HCEC 1CT (cell line): Measurements from ENCODE around the gene TMEM131L.

Experiments used
- DNase-seq: peaks from one replicate; pipeline ENCODE4 v3.0.0-alpha.2; 2017

Gene TMEM131L

DNA sequence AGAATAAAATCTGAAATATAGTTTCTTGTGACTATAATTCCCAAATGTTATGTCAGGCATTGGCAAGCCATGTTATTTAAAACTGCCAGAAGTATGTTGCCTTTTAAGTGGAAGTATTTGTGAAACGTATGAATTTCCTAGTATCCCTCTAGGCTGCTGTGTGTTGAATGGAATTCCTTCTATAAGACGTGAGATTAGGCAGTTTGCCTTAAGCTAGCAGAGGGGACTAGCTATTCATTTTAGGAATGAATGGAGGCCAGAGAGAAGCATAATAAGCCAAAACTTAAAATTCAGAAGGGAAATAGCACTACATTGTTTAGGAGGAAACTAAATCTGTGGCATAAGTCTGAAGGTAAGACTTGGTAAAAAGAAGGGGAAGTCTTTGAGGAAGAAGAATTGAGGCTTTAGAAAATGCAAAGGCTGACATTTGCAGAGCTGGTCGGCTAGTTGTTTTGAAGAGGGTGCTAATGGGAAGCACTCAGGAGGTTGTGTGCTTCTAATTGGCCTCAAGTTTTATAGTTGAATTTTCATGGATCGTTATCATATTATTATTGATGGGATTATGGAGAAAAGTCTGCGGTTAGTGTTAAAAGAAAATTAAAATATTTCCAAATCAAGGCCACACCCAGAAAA lies 57.1 kb downstream of the TMEM131L start:
- no peak for DNase-seq

DNA sequence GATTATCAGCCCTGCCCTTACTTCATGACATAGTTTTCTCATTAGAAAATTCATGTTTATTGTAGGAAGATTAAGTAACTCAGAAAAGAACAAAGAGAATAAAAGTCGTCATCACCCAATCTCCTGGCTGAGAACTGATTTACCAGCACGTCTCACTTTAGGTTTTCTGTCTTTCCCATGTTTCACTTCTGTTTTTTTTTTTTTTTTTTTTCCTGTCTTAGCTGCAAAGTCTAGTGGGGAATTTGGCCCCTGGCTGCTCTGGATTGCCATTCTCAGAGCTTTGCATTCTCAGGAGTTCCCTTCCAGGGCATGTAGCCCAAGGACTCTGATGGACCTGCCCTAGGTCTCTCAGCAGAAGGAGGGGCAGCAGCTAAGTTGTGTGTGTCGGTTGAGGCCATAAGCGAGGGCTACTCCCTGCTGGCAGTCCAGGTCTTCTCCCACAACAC lies 57.8 kb downstream of the TMEM131L start:
- no peak for DNase-seq

DNA sequence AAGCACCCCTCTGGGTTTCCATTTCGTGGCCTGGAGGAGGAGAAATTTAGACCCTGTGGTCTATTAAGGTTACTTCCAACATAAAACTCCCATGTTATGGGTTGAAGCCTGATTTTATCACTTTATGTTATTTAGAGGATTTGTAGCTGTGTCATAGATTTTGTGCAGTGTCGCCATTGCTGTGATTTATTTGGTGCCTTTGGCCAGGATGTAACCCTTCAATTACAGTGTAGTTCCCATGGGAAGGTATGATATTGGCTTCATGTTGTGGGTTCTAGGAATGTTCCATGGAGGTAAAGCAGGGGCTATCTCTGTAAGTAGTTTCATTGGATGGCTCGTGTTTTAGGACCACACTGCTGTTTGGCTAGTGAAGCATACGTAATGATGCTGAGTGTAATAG lies 58.5 kb downstream of the TMEM131L start:
- no peak for DNase-seq

DNA sequence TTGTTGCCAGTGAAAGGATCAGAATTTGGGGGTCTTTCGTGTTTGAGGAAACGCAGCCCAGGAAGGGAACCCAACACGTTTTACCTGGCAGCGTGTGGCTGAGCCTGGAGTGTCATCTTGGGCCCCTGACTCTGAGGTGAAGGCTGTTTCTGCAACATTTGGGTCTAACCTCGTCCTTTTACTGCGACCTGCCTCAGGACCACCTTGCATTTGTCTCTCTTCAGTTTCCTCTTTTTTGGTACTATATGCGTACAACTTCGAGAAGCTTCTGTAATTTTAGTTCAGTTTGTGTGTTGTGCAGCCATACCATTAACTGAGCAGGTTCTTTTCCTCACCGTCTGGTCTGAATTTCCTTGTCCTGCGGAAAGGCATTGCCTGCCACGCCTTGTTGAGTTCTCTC lies 61.5 kb downstream of the TMEM131L start:
- DNase-seq: no peak

DNA sequence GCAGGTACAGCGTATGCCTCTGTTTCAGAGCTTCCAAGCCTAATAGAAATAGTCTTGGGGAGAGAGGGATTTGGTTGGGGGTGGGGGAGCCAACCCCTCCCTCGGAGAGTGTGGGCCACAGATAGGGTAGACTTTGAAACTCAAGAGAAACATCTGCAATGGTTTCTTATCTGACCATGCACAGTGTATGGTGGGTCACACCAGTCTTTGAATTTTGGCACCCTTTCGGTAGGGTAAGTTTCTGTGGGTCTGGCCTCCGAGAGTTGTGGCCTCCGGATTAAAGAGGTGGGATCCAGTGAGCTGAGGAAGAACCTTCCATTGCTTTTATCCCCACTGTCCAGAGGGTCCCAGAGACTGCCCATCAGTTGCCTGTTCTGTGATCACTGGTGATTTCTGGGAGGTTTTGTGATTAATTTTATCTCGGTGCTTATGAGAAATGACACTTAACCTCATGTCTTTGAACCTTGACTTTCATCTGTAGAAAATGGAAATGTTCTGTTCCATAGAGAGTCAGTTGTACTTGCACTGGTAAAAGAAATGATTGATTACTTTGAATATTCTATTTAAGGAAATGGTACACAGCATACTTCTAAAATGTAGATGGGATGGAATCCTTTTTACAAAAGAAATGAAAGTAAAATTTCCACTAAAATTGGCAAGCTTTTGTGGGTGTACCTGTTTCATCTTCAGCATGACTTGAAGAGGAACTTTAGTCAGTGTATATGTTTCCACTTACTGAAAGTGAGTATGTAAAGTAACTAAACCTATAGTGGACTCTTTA lies 62.7 kb downstream of the TMEM131L start:
- DNase-seq: no peak

DNA sequence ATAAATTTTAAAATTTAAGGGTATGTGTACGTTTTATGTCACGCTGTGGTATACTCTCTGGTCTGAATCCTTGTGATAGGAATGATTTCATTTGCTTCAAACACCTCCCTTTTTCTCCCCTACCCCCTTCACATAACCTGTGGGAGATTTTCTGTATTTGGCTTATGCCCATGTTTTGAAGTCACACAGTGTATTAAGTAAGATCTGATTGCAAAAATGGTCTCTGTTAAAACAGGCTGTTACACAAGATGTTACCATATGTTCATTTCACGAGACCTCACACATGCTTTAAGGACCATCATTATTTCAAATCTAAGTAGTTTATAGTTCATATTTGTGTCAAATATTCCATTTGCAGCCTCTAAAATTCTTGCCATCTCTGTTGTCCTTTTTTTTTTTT lies 63.5 kb downstream of the TMEM131L start:
- no peak for DNase-seq

DNA sequence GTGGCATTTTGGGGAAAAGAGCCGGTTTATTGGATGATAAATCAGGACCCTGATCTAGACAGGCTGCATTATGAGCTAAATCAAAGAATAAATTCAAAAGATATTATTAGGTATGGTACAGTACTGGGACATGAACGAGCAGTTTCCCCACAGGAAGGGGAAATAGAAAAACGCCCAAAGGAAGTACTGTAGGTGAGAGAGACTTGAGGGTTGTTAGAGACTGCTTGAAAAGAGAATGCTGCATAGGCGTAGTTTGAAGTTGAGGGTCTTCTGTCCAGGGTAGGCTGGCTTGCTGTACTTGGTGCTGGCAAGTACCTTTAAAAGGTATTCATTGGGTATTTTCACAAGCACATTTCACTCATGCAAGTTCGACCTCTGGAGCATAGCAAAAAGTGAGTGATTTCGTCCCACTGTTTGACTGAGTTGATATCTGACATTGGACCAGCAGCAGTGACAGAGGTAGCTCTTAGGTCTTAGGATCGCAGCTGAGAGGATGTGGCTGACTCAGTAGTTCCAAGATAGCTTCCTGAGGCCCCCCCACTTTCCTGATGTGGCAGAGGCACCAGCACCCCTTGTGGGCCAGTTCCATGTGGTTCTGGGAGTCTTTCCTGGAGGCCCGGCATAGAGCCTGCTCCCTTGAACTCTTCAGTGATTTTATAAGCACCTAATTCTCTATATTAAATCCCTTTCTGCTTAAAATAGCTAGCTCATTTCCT lies 64.3 kb downstream of the TMEM131L start:
- no peak for DNase-seq

DNA sequence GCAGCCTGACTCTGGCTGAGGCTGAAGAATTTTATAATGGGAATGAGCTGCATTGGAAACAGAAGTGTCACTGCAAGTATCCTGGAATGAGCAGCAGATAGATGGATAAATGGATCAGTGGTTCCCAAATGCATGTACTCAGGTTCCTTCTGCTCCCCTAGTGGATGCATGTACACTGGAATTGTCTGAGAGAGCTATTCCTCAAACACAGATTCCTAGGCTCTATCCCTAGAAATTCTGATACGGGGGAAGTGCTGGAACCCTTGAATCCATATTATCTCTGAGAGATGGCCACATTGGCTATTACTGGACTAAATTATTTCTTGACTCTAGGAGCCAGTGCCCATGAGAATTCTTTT lies 64.8 kb downstream of the TMEM131L start:
- no peak for DNase-seq

DNA sequence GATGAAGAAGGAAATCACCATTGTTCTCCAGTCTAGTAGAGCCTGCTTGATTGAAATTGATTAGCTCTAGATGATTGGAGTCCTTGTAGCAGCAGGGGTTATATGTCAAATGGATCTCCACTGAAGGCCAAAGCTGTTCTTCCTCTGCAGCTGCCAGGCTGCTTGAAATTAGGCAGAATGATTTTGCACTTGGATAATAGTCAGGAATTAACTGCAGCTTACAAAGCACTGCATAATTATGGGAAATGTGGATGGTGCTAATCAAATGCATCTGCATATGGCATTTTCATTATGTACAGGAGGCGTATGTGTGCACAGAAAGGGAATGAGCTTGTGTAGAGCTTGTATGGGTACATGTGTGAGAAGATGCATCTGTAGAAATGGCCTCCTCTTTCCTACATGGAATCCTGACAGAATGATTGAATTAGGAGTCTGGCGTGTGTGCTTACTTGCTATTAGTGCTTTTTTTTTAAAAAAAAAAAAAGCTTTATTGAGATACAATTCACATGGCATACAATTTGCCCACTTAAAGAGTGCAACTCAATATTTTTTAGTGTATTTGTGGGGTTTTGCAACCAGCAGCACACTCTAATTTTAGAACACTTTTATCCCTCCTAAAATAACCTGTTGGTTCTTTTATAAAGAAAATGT lies 65.9 kb downstream of the TMEM131L start:
- DNase-seq: no peak

DNA sequence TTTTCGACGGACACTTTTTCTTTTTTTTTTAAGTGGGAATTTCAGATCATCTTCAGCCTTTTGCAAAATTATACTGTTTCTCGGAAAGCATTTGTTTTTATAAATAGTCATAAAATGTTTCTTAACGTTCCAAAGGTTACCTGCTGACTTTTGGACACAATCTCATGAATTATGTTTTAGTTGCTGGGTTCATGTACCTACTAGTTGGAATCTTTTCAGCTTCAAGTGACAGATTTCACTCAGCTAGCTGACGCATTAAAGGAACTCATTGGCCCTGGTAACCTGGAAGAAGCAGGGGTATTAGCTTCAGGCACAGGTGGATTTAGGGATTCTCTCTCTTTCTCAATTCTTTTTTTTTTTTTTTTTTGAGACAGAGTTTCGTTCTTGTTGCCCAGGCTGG lies 66.5 kb downstream of the TMEM131L start:
- no peak for DNase-seq

DNA sequence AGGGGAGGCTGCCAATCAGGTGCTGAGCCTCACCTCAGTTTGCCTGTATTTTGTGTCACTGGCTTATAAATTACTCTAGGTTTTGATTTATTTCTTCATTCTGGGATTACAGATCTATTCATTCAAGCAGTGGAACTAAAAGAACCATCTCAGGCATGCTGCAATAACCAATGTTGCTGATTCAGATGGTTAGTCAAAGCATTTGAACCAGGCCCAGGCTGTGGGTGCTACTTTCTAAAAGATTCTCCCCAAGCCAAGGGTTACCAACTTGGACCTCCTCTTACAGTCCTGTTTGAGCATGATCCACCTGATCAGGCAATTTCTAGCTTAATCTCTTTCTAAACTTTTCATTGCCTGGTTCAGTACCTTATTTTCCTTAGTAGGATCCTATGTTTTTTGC lies 67.2 kb downstream of the TMEM131L start:
- no peak for DNase-seq

DNA sequence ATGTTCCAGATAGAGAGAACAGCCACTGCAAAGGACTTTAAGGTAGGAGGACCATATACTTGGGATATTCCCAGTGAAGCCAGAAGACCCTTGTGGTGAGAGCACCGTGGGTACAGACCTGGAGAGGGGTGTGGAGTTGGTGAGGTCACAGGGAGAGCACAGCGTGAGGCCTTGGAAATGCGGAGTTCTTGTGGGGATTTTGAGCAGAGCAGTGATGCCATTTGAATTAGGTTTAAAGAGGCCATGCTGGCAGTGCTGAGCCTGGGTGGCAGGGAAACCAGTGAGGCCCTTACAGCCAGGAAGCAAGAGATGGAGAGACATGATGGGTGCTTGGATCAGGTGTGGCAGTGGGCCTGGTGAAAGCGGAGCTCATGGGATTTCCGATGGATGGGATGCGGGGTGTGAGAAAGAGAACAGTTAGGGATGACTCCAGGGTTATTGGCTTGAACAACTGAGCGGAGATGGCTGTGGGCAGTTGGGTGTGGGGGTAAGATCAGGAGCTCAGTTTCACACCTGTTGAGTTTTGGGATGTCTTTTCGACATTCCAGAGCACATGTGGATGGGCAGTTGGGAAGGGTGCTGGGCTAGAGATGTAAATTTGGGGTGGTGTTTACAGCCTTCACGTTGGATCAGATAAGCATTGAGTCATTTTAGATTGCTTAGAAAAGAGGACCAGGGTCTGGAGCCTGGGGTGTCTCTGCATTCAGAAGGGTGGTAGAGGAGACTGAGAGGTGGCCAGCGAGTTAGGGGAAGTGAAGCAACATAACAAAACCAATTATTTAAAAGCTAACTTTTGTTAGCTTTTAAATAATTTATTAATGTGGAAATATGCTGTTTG lies 68.9 kb downstream of the TMEM131L start:
- no peak for DNase-seq

DNA sequence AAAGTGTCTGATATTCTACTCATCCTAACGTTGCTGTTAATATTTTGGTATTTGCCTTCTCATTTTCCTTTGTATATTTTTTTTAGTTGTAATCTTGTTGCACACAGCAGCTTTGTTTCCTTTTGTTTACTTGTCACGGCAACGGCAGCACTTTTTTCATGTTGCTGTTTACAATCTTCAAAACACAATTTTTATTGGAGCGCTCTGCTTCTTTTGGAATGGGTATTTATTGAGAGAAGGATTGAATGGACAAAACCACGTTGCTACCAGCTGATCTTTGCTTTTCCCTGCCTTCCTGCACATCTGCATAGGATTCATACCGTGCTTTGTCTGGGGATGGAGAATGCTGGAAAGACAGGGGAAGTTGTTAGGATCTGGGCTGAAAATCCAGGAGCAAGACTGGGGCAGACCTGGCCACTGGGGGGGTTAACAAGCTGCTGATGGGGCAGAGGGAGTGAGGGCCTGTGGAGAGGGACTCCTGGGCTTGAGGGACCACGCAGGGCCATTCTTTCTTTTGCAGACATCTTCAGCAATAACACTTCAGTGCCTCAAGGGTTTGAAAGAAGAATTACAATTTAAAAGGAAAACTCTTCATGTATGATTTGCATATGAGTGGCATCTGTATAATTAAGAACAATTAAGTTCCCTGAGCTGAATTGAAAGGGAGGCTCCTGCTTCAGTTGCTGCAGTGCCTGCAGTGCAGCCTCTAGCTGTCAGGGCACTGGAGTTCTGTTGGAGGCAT lies 69.8 kb downstream of the TMEM131L start:
- no peak for DNase-seq

DNA sequence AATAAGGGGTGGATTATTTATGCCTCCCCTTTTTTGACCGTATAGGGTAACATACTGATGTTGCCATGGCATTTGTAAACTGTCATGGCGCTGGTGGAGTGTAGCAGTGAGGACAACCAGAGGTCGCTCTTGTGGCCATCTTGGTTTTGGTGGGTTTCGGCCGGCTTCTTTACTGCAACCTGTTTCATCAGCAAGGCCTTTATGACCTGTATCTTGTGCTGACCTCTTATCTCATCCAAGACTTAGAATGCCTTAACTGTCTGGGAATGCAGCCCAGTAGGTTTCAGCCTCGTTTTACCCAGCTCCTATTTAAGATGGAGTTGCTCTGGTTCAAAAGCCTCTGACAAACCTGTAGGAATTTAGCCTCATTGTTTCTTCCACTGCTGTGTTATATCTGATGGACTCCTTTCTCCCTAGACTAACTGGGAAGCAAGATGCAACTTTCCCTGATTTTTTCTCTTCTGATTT lies 71.4 kb downstream of the TMEM131L start:
- DNase-seq: no peak

DNA sequence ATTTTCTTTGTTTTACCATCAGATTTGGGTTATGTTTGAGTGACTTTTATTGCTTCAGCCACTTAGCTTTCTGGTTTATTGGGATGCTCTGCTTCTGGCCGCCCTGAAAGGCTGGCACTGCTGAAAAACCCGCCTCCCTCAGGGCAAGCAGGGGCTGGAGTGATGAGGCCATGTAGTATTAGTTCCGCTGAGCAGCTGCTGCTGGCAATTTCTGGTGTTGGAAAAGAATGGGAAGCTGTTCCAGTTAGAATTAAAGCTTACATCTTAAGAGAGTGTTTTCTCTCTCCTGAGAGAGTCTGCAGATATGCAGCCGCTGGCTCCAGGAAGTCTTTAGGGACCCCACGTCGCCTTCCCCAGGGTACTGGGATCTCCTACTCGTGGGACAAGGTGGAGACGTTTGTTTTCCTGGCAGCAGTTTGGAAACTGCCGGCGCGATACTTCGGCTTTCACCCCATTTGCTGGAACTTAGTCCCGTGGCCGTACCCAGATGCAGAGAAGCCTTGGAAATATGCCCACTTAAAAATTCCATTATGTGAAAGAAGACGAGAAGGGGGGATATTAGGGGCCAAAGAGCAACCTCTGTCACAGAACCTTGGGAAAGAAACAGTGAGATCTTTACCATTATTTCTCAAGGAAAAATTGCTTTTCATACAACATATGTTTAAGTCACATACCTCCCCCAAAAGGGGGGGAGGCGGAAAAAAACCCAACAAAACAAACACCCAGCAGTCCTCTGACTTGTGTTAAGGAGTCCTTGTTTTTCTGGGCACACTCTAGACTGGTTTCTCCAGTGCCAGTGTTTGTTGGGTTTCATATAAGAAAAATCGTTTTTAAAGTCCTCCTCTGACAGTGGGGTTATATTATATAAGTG lies 72.6 kb downstream of the TMEM131L start:
- DNase-seq: no peak

DNA sequence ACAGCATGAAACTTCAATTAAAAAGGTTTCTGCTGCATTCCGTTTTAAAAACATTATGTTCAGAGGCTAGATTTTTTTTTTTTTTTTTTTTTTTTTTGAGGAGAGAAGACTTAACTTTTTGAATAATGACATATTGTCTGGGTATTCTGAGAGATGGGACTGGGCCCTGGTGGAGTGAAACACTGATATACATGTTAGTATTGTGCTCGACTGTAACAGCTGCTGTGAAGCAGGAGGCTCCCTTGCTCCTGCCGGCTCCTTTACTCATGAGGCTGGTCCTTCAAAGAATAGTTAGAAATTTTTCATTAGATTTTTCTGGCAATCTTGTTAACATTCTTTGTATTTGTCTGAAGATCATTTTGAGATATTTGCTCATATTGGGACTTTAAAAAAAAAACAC lies 73.3 kb downstream of the TMEM131L start:
- DNase-seq: no peak

DNA sequence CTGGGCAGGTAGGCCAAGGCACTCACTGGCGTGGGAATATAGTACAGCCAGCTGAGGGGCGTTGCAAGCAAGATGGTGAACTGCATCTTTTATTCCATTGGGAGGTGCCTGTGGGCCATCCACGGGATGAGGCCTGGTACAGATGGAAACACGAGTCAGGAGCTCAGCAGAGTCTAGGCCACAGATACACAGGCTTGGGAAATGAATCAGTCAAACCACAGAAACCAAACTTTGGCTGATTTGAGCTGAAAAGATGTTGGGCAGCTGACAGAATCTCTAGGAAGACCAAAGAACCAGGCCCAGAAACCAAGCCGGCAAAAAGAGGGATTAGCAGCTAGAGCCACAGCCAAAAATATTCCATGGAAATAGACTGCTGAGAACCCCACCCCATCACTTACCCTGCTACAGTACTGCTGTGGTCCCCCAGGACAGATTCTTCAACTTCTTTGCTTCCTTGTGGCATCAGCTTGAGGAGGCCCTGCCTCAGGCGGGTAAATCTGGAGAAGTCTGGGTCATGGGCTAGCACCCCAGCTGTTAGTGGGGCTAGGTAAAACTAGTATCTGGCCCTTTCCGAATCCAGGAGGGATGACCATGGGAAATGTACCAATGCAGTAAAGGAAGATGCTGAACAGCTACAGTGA lies 75.4 kb downstream of the TMEM131L start:
- DNase-seq: peak; percentile 85

DNA sequence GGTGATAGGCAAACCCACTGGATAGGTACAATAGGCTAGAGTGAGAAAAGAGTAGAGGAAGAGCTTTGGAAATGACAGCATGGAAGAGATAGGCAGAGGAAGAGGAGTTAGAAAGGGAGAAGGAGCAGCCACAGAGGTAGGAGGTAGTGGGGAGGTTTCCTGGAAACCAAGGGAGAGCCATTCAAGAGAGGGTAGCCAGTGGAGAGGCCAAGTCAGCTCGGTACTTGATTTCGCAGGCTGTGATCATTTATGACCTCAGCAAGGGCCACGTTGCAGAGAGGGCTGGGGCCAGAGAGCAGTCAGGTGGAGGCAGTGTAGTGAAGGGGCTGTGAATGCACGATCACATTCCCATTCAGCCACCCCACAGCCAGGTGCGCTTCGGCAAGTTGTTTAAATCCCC lies 76.0 kb downstream of the TMEM131L start:
- no peak for DNase-seq

DNA sequence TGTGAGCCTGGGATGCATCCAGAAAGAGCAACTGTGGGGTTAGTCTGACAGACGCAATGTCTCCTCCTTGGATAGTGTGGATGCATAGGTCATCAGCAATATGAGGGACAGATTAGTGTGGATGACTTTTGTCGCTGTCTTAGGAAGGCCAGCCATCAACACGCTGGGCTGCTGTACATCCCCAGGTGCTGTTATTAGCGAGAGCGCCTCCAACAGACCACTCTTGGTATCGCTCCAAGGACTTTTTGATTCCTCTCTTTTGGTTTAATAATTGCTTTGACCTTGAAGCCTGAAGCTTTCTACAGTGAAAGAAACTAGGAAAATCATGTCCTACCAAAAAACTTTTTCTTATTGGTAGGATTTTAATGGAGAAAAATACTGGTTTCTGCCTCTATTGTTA lies 76.7 kb downstream of the TMEM131L start:
- no peak for DNase-seq

DNA sequence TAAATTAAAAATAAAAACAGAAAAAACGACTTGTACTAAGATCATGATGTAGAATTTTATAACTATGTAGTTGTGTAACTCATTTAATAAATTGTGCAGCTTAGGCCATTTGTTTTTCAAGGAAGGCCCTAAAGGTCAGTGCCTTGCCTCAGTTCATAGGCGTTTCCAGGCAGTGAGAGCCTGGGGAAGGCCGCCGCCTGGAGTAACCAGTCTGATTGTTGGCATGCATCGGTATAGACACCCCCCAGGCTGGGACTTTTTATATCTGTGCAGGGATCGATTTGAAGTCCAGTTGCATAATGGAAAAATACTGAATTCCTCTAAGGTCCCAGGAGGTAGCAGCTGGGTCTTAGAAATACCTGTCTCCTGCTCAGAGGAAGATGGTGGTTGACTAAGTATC lies 77.2 kb downstream of the TMEM131L start:
- DNase-seq: no peak
